ENCODE measurements around the gene DCBLD2.

- TF ChIP-seq, protein P1, sequence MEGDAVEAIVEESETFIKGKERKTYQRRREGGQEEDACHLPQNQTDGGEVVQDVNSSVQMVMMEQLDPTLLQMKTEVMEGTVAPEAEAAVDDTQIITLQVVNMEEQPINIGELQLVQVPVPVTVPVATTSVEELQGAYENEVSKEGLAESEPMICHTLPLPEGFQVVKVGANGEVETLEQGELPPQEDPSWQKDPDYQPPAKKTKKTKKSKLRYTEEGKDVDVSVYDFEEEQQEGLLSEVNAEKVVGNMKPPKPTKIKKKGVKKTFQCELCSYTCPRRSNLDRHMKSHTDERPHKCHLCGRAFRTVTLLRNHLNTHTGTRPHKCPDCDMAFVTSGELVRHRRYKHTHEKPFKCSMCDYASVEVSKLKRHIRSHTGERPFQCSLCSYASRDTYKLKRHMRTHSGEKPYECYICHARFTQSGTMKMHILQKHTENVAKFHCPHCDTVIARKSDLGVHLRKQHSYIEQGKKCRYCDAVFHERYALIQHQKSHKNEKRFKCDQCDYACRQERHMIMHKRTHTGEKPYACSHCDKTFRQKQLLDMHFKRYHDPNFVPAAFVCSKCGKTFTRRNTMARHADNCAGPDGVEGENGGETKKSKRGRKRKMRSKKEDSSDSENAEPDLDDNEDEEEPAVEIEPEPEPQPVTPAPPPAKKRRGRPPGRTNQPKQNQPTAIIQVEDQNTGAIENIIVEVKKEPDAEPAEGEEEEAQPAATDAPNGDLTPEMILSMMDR (conservative IDR thresholded peaks at IDR 0.05; ENCODE audit: low read depth, low read length), result no peak
- no peak for TF ChIP-seq EZH2 (IDR thresholded peaks at IDR 0.05; ENCODE audit: borderline replicate concordance, low read depth, low read length, poor library complexity, severe bottlenecking)
Observed at GRCh38 chr3:98906230-98906629, 4.7 kb upstream of the DCBLD2 start.
